Ishikawa (cell line): ENCODE data around the gene MTFP1.
A peak's percentile ranks its signal among the peaks of the same experiment; 100 is the strongest.

Experiments used
- CEBPB ChIP-seq: IDR thresholded peaks from 2 replicates; pipeline ENCODE4 v1.6.1; 2012
- CREB1 ChIP-seq: IDR thresholded peaks from 2 replicates; pipeline ENCODE4 v1.6.1; 2012; ENCODE audit warnings: low read depth
- EGR1 ChIP-seq: IDR thresholded peaks from 2 replicates; pipeline ENCODE4 v1.6.1; 2012
- EP300 ChIP-seq: IDR thresholded peaks from 2 replicates; pipeline ENCODE4 v1.6.1; 2012; ENCODE audit warnings: borderline replicate concordance
- FOXM1 ChIP-seq: IDR thresholded peaks from 2 replicates; pipeline ENCODE4 v1.6.1; 2012; ENCODE audit warnings: low read depth, borderline replicate concordance
- NFIC ChIP-seq: IDR thresholded peaks from 2 replicates; pipeline ENCODE4 v1.6.1; 2012
- RAD21 ChIP-seq: IDR thresholded peaks from 2 replicates; pipeline ENCODE4 v1.6.1; 2012; ENCODE audit warnings: low read depth
- TAF1 ChIP-seq: IDR thresholded peaks from 2 replicates; pipeline ENCODE4 v1.6.1; 2012; ENCODE audit warnings: low read depth, mild to moderate bottlenecking
- TCF12 ChIP-seq: IDR thresholded peaks from 2 replicates; pipeline ENCODE4 v1.6.1; 2012; ENCODE audit warnings: low read depth
- TEAD4 ChIP-seq: IDR thresholded peaks from 2 replicates; pipeline ENCODE4 v1.6.1; 2012
- YY1 ChIP-seq: IDR thresholded peaks from 2 replicates; pipeline ENCODE4 v1.6.1; 2012; ENCODE audit warnings: low read depth
- ZBTB7A ChIP-seq: IDR thresholded peaks from 2 replicates; pipeline ENCODE4 v1.6.1; 2012; ENCODE audit warnings: low read depth
- TF ChIP-seq, protein P1 (sequence below): IDR thresholded peaks from 2 replicates; pipeline ENCODE4 v1.6.1; 2012
- TF ChIP-seq, protein P2 (sequence below): IDR thresholded peaks from 2 replicates; pipeline ENCODE4 v1.6.1; 2012
- TF ChIP-seq, protein P3 (sequence below): IDR thresholded peaks from 2 replicates; pipeline ENCODE4 v1.6.1; 2012; ENCODE audit warnings: low read depth, mild to moderate bottlenecking

The MTFP1 gene

DNA sequence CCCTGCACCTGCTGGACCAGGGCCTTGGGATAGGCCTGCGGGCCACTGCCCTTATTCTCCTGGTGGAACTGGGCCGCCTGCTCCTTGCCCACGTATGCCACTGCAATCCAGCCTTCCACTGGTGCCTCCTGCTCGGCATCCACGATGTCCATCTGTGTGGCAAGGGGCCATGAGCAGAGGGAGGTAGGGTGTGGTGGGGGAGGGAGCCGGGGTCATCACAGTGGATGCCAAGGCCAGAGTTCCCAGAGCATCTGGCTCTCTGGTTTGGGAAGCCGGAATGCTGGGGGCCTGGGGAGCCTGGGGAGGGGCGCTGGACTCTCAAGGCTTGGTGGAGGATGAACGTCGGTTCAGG, 39.0 kb upstream of the MTFP1 start:
- TF ChIP-seq RAD21, result no peak
- no peak for TF ChIP-seq CREB1
- no peak for TF ChIP-seq CEBPB
- TF ChIP-seq FOXM1, result no peak
- no peak for TF ChIP-seq TEAD4
- TF ChIP-seq TAF1, result no peak
- TF ChIP-seq, protein P1, sequence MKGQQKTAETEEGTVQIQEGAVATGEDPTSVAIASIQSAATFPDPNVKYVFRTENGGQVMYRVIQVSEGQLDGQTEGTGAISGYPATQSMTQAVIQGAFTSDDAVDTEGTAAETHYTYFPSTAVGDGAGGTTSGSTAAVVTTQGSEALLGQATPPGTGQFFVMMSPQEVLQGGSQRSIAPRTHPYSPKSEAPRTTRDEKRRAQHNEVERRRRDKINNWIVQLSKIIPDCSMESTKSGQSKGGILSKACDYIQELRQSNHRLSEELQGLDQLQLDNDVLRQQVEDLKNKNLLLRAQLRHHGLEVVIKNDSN, result no peak
- TF ChIP-seq YY1, result no peak
- no peak for TF ChIP-seq NFIC
- TF ChIP-seq ZBTB7A, result no peak
- TF ChIP-seq EGR1, result no peak
- TF ChIP-seq TCF12, result no peak
- TF ChIP-seq, protein P2, sequence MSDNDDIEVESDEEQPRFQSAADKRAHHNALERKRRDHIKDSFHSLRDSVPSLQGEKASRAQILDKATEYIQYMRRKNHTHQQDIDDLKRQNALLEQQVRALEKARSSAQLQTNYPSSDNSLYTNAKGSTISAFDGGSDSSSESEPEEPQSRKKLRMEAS, result no peak
- TF ChIP-seq, protein P3, sequence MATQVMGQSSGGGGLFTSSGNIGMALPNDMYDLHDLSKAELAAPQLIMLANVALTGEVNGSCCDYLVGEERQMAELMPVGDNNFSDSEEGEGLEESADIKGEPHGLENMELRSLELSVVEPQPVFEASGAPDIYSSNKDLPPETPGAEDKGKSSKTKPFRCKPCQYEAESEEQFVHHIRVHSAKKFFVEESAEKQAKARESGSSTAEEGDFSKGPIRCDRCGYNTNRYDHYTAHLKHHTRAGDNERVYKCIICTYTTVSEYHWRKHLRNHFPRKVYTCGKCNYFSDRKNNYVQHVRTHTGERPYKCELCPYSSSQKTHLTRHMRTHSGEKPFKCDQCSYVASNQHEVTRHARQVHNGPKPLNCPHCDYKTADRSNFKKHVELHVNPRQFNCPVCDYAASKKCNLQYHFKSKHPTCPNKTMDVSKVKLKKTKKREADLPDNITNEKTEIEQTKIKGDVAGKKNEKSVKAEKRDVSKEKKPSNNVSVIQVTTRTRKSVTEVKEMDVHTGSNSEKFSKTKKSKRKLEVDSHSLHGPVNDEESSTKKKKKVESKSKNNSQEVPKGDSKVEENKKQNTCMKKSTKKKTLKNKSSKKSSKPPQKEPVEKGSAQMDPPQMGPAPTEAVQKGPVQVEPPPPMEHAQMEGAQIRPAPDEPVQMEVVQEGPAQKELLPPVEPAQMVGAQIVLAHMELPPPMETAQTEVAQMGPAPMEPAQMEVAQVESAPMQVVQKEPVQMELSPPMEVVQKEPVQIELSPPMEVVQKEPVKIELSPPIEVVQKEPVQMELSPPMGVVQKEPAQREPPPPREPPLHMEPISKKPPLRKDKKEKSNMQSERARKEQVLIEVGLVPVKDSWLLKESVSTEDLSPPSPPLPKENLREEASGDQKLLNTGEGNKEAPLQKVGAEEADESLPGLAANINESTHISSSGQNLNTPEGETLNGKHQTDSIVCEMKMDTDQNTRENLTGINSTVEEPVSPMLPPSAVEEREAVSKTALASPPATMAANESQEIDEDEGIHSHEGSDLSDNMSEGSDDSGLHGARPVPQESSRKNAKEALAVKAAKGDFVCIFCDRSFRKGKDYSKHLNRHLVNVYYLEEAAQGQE, result no peak
- no peak for TF ChIP-seq EP300

DNA sequence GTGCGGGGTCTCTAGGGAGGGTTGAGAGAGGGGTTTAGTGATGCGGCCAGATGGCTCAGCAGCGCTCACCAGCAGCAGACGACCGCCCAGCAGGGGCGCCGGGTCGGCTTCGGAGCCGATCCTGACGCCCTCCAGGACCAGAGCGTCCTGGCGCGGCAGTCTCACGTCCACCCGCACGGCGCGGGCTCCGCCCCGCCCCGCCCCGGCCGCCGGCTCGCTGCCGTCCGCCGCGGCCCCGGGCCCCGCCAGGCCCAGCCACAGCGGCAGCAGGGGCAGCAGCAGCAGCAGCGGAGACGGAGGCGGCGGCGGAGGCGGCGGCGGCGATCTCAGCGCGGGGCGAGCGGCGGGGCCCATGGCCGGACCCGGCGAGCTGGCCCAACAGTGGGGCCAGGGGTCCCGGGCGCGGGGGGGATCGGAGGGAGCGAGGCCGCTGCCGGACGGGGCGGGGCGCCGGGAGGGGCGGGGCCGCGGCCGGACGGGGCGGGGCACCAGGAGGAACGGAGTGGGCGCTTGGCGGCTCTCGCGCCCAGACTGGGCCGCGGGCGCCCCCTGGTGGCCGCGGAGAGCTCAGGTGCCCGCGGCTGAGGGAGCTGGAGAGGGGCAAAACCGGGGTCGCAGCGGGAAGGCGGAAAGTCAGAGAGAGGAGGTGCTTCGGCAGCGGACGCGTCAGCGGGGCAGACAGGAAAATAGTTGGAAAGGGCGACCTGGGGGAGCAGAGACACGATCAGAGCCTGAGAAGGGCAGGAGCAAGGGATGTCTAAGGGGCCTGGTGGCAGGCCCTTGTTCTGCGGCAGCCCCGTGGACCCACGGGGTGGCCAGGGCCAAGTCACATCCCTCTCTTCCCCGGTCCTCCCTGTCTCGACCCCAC, 38.4 kb upstream of the MTFP1 start, which contains the start of gene RNF215:
RNF215 (minus strand) TSS at position 452 of the 868 bp plus-strand sequence; CDS start at position 354, 98 bp downstream.
- TF ChIP-seq RAD21, result peak; percentile 73
- TF ChIP-seq CREB1, result no peak
- peak; percentile 19; the same call in 1 of the 2 replicates for TF ChIP-seq TAF1
- 0 out of 2 replicates have a peak, but pooled peaks have one; percentile 12 for TF ChIP-seq YY1
- TF ChIP-seq, protein P2, result no peak
- TF ChIP-seq TCF12, result no peak
- TF ChIP-seq EP300, result no peak
- TF ChIP-seq FOXM1, result no peak
- TF ChIP-seq ZBTB7A, result peak; percentile 98

DNA sequence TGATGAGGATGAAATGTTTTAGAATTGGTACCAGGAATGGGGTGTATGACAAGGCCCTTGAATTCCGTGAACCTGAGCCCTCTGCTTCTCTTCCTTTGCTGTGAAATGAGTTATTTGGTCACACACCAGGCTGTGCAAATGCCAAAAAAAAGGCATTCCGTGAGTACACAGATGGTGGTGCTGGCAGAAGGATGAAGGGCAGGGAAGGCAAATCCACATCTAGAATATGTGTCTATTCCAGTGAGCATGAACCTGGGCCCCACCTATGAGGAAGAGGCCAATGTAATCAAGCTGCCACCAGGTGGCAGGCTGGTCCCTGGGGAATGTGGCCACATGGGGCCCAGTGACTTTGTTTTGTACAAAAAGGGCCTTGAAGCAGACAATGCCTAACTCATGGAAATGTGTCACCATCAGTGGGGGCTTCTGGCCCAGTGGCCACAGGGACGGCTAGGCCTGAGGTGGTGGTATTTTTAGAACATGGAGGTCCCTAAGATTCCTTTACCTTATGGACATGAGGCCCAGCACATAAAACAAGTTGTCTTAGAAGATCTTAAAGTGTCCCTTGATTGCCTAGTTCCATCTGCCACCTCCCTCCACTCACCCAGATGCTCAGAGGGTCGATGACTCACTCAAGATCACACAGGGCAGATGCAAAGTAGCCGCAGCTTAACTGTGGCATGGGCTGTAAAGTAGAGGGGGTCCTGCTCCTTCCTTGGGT, 34.4 kb upstream of the MTFP1 start:
- TF ChIP-seq EP300 (no peak), FOXM1 (no peak), TAF1 (no peak), EGR1 (no peak), CREB1 (no peak), RAD21 (peak; percentile 92), TCF12 (no peak), YY1 (no peak), TEAD4 (peak; percentile 53; the same call in 1 of the 2 replicates), ZBTB7A (no peak), CEBPB (no peak), NFIC (no peak)
- TF ChIP-seq, protein P2, result peak; percentile 51; the same call in 1 of the 2 replicates
- TF ChIP-seq, protein P3, result no peak
- TF ChIP-seq, protein P1, result peak; percentile 21; the same call in 1 of the 2 replicates

DNA sequence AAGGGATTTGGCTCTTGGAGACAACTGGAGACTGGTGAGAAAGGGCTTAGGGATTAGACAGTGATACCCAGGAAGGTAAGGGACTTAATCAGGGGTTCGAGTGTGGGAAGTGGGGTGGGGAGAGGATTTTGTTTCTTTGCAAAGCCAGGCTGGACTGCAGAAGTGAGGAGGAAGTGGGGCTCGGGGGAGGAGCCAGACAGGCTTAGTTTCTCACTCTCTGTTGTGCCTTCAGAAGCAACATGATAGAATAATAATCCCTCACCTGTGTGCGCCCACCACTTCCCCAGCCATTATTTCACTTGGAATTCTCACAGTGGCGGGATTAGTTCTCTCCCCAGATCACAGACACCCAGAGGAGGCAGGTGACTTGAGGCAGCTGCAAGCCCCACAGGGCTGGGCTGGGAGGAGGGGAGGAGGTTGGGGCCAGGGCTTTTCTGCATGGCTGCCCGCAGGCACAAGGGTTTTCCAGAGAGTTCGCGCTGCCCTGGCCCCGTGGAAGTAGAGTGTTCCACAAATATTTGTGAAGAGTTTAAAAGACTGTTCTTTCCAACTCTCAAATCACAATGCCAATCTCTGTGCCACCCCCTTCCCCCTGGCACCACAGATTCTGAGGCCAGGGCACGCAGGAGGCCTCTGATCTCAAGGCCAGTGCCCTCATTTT, 32.8 kb upstream of the MTFP1 start:
- no peak for TF ChIP-seq ZBTB7A
- TF ChIP-seq, protein P2, result 0 out of 2 replicates have a peak, but pooled peaks have one; percentile 4
